Frontal cortex (tissue), 4 donors: ENCODE data around the gene ITIH2. TPM values are rescaled to one million over a fixed set of nuclear protein-coding genes. Genes with fewer than 3 reads are reported as not detected.
"Not testable (repeated sequence)": the region's sequence is repeated elsewhere in the genome, so short reads cannot be mapped to it uniquely, and the experiment has no call there.

Source experiments
- DNase-seq, 2 donors: peaks; one replicate each; pipeline ENCODE4 v3.0.0; 2012; ENCODE audit warnings: low spot score in 2 of 2
- FAIRE-seq: peaks from 2 replicates; lab custom pipeline; 2012; peaks lifted over from hg19 to GRCh38; lab: Jason Lieb, UNC
- total RNA-seq: library from RNA; depleted of rRNA; stranded (reverse); fragments of >200 nt; gene quantifications from one replicate; pipeline ENCODE4 v1.2.3, GENCODE V29; 2014
- donor health status: control.
- donor health status: control.
- donor health status: control.

ITIH2 gene
- total RNA-seq, 1 donor from 2014 or later, result 10.6 TPM

- DNase-seq (no peak), FAIRE-seq (no peak)
Observed at GRCh38 chr10:7720478-7720877, 17.4 kb downstream of the ITIH2 start.

- FAIRE-seq, result no peak
Observed at GRCh38 chr10:7722927-7723529, 19.9 kb downstream of the ITIH2 start.

GRCh38 chr10:7734821-7735220 lies 31.7 kb downstream of the ITIH2 start:
- FAIRE-seq (no peak), DNase-seq (no peak)

More at GRCh38 chr10:7722927-7723529, 19.9 kb downstream of the ITIH2 start:
- no peak for DNase-seq

GRCh38 chr10:7738536-7739407 lies 35.7 kb downstream of the ITIH2 start:
- DNase-seq, result no peak
- no peak for FAIRE-seq

GRCh38 chr10:7744307-7744706 lies 41.2 kb downstream of the ITIH2 start:
- no peak for DNase-seq
- no peak for FAIRE-seq

- FAIRE-seq, DNase-seq: not testable (repeated sequence)
Observed at GRCh38 chr10:7748637-7749036, 45.5 kb downstream of the ITIH2 start.

- FAIRE-seq, result no peak
- no peak for DNase-seq
Observed at GRCh38 chr10:7750222-7750621, 47.1 kb downstream of the ITIH2 start.

GRCh38 chr10:7752251-7752650 lies 49.1 kb downstream of the ITIH2 start:
- DNase-seq (no peak), FAIRE-seq (no peak)

- FAIRE-seq (no peak), DNase-seq (no peak)
Observed at GRCh38 chr10:7755103-7755502, 52.0 kb downstream of the ITIH2 start.

- no peak for DNase-seq
- FAIRE-seq, result no peak
Observed at GRCh38 chr10:7756360-7756992, 53.4 kb downstream of the ITIH2 start.

GRCh38 chr10:7763929-7764328 lies 60.8 kb downstream of the ITIH2 start:
- no peak for FAIRE-seq
- DNase-seq, result no peak

GRCh38 chr10:7766241-7766640 lies 63.1 kb downstream of the ITIH2 start:
- DNase-seq, result no peak
- no peak for FAIRE-seq

GRCh38 chr10:7767209-7767608 lies 64.1 kb downstream of the ITIH2 start:
- DNase-seq (no peak), FAIRE-seq (no peak)

- FAIRE-seq (no peak), DNase-seq (no peak)
Observed at GRCh38 chr10:7768417-7768816, 65.3 kb downstream of the ITIH2 start.

- DNase-seq (no peak), FAIRE-seq (no peak)
Observed at GRCh38 chr10:7773845-7774801, 71.0 kb downstream of the ITIH2 start.

- no peak for DNase-seq
- no peak for FAIRE-seq
Observed at GRCh38 chr10:7776777-7777176, 73.7 kb downstream of the ITIH2 start.

GRCh38 chr10:7782194-7782593 lies 79.1 kb downstream of the ITIH2 start:
- DNase-seq, FAIRE-seq: not testable (repeated sequence)

GRCh38 chr10:7786430-7786829 lies 83.3 kb downstream of the ITIH2 start:
- FAIRE-seq (no peak), DNase-seq (no peak)

GRCh38 chr10:7787150-7787856 lies 84.2 kb downstream of the ITIH2 start:
- FAIRE-seq (no peak), DNase-seq (peak; percentile 7 to 21)
